Osteocyte (in vitro differentiated cells): ENCODE measurements around the gene PHF13. TPM values are rescaled to one million over a fixed set of nuclear protein-coding genes. Genes with fewer than 3 reads are reported as not detected.
"Not testable (repeated sequence)": the region's sequence is repeated elsewhere in the genome, so short reads cannot be mapped to it uniquely, and the experiment has no call there.

Experiments
- DNase-seq: peaks from one replicate; pipeline ENCODE4 v3.0.0; 2021; ENCODE audit warnings: mixed read lengths; ENCODE audit not compliant: unreplicated experiment; ENCODE audit errors: extremely low spot score
- H3K27ac Mint-ChIP-seq: one replicate; pipeline ENCODE4 v1.8.0; 2021; ENCODE audit warnings: mild to moderate bottlenecking, mixed read lengths; ENCODE audit not compliant: unreplicated experiment
- H3K27me3 Mint-ChIP-seq: one replicate; pipeline ENCODE4 v1.8.0; 2021; ENCODE audit warnings: mixed read lengths; ENCODE audit not compliant: unreplicated experiment
- H3K36me3 Mint-ChIP-seq: one replicate; pipeline ENCODE4 v1.8.0; 2021; ENCODE audit warnings: mixed read lengths; ENCODE audit not compliant: unreplicated experiment
- H3K4me1 Mint-ChIP-seq: one replicate; pipeline ENCODE4 v1.8.0; 2021; ENCODE audit warnings: mixed read lengths; ENCODE audit not compliant: unreplicated experiment
- H3K4me3 Mint-ChIP-seq: one replicate; pipeline ENCODE4 v1.8.0; 2021; ENCODE audit warnings: mild to moderate bottlenecking, moderate library complexity, mixed read lengths; ENCODE audit not compliant: unreplicated experiment
- H3K9me3 Mint-ChIP-seq: one replicate; pipeline ENCODE4 v1.8.0; 2021; ENCODE audit warnings: mixed read lengths; ENCODE audit not compliant: unreplicated experiment
- total RNA-seq: library from RNA; stranded (reverse); gene quantifications from 2 replicates; pipeline ENCODE4 v1.2.1, GENCODE V29; 2021
- TF ChIP-seq, protein P1 (sequence below): fragments of 200-600 bp; sonication (generic); IDR thresholded peaks from 2 replicates; pipeline ENCODE4 v1.5.0; 2021; ENCODE audit warnings: antibody characterized with exemption, mild to moderate bottlenecking, moderate library complexity

PHF13 gene
- total RNA-seq, 1 donor from 2014 or later, result 24.0 TPM

- DNase-seq, result no peak
- H3K4me3 Mint-ChIP-seq, result no peak overlapping the region
- TF ChIP-seq, protein P1, sequence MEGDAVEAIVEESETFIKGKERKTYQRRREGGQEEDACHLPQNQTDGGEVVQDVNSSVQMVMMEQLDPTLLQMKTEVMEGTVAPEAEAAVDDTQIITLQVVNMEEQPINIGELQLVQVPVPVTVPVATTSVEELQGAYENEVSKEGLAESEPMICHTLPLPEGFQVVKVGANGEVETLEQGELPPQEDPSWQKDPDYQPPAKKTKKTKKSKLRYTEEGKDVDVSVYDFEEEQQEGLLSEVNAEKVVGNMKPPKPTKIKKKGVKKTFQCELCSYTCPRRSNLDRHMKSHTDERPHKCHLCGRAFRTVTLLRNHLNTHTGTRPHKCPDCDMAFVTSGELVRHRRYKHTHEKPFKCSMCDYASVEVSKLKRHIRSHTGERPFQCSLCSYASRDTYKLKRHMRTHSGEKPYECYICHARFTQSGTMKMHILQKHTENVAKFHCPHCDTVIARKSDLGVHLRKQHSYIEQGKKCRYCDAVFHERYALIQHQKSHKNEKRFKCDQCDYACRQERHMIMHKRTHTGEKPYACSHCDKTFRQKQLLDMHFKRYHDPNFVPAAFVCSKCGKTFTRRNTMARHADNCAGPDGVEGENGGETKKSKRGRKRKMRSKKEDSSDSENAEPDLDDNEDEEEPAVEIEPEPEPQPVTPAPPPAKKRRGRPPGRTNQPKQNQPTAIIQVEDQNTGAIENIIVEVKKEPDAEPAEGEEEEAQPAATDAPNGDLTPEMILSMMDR, result no peak
- no peaks in the 10 kb centered on the region for H3K27me3 Mint-ChIP-seq
- peak overlapping the region; percentile 38 for H3K27ac Mint-ChIP-seq
- H3K9me3 Mint-ChIP-seq, result no peaks in the 10 kb centered on the region
- peaks cover 19% of the 10 kb centered on the region for H3K4me1 Mint-ChIP-seq
- peaks cover 22% of the 10 kb centered on the region for H3K36me3 Mint-ChIP-seq
Measured at GRCh38 chr1:6596351-6596750, 17.2 kb upstream of the PHF13 start.

DNA sequence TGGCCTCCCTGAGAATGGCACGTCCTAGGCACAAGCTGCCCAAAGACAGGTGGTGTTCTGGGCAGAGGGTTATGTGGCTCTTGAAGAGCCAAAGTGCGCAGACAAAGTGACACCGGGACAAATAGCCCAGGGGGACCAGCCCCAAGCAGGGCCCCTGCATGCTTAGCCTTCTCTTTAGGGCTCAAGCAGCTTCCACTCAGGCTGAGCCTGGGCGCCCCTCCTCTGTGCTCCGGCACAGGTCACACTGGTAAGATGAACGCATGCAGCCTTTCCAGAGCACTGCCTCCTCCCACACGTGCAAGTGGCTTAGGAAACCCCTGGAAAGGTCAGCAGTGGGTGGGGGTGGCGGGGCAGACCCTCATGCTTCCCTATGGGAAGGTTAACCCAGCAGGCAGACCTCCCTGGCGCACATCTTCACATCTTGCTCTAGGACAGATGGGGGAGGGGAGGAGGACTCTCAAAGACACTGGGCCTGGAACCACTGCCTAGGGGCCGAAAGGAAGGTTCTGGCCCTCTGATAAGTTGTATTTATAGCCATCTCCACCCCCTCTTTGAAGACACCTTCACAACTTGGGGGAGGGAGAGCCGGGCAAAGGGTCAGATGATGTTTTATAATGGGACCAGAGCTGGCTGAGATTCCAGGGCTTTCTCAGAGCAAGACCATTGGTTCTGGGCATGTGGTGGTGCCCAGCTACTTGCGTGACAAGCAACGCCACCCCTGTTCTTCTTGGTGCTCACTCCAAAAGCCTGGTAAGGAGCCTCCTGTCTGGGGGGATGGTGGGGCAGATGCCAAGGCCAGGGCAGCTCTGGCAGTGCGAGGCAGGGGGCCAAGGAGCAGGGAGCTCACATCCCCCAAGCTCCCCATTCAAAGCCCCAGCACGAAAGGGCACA lies 16.4 kb upstream of the PHF13 start:
- H3K4me3 Mint-ChIP-seq, result no peak overlapping the region
- no peak for DNase-seq

GRCh38 chr1:6597777-6598131 lies 15.8 kb upstream of the PHF13 start:
- Mint-ChIP-seq H3K36me3 (peaks cover 22% of the 10 kb centered on the region), H3K27ac (no peak overlapping the region), H3K4me1 (peaks cover 19% of the 10 kb centered on the region), H3K27me3 (no peaks in the 10 kb centered on the region), H3K4me3 (no peak overlapping the region), H3K9me3 (no peaks in the 10 kb centered on the region)
- DNase-seq, result no peak
- TF ChIP-seq, protein P1, result no peak

More for the DNA sequence above, 16.4 kb upstream of the PHF13 start:
- Mint-ChIP-seq H3K36me3 (peaks cover 22% of the 10 kb centered on the region), H3K27me3 (no peaks in the 10 kb centered on the region), H3K9me3 (no peaks in the 10 kb centered on the region), H3K4me1 (peaks cover 19% of the 10 kb centered on the region), H3K27ac (no peak overlapping the region)
- TF ChIP-seq, protein P1, result no peak

GRCh38 chr1:6599141-6599975 lies 14.2 kb upstream of the PHF13 start:
- Mint-ChIP-seq H3K4me1 (peaks cover 29% of the 10 kb centered on the region), H3K27me3 (no peaks in the 10 kb centered on the region), H3K36me3 (peaks cover 17% of the 10 kb centered on the region), H3K9me3 (no peaks in the 10 kb centered on the region), H3K4me3 (peak overlapping the region; percentile 44), H3K27ac (no peak overlapping the region)
- DNase-seq, result no peak
- TF ChIP-seq, protein P1, result no peak

GRCh38 chr1:6599991-6600390 lies 13.5 kb upstream of the PHF13 start:
- peak overlapping the region; percentile 96 for H3K4me3 Mint-ChIP-seq
- peaks cover 14% of the 10 kb centered on the region for H3K36me3 Mint-ChIP-seq
- not testable (repeated sequence) for H3K9me3 Mint-ChIP-seq, DNase-seq, H3K27me3 Mint-ChIP-seq
- H3K27ac Mint-ChIP-seq, result peak overlapping the region; percentile 93
- H3K4me1 Mint-ChIP-seq, result peaks cover 33% of the 10 kb centered on the region
